Activated naive CD8-positive, alpha-beta T cell (primary cell): Measurements from ENCODE around the gene FCER2.

Source experiments
- H3K27ac Mint-ChIP-seq: one replicate; pipeline ENCODE4 v1.8.0; 2021; ENCODE audit warnings: mixed read lengths
- H3K27me3 Mint-ChIP-seq: one replicate; pipeline ENCODE4 v1.8.0; 2021; ENCODE audit warnings: mixed read lengths
- H3K36me3 Mint-ChIP-seq: one replicate; pipeline ENCODE4 v1.8.0; 2021; ENCODE audit warnings: mixed read lengths
- H3K4me1 Mint-ChIP-seq: one replicate; pipeline ENCODE4 v1.8.0; 2021; ENCODE audit warnings: low read depth, mixed read lengths
- H3K4me3 Mint-ChIP-seq: one replicate; pipeline ENCODE4 v1.8.0; 2021; ENCODE audit warnings: mild to moderate bottlenecking, mixed read lengths
- H3K9me3 Mint-ChIP-seq: one replicate; pipeline ENCODE4 v1.8.0; 2021; ENCODE audit warnings: low read depth, mixed read lengths

The FCER2 gene

GRCh38 chr19:7698583-7698982 is 3.3 kb downstream of the FCER2 start:
- Mint-ChIP-seq H3K27me3 (no peaks in the 10 kb centered on the region), H3K4me1 (peaks cover 25% of the 10 kb centered on the region), H3K27ac (no peak overlapping the region), H3K4me3 (peak overlapping the region; percentile 81), H3K36me3 (no peaks in the 10 kb centered on the region), H3K9me3 (no peaks in the 10 kb centered on the region)

- H3K9me3 Mint-ChIP-seq = no peaks in the 10 kb centered on the region
- H3K4me3 Mint-ChIP-seq = no peak overlapping the region
- peaks cover 25% of the 10 kb centered on the region for H3K4me1 Mint-ChIP-seq
- no peaks in the 10 kb centered on the region for H3K27me3 Mint-ChIP-seq
- H3K36me3 Mint-ChIP-seq = no peaks in the 10 kb centered on the region
- no peak overlapping the region for H3K27ac Mint-ChIP-seq
Observed at GRCh38 chr19:7697721-7698287, 4.1 kb downstream of the FCER2 start.

GRCh38 chr19:7694499-7694898 is 7.4 kb downstream of the FCER2 start:
- H3K9me3 Mint-ChIP-seq = no peaks in the 10 kb centered on the region
- no peak overlapping the region for H3K4me3 Mint-ChIP-seq
- H3K36me3 Mint-ChIP-seq = no peaks in the 10 kb centered on the region
- no peaks in the 10 kb centered on the region for H3K27me3 Mint-ChIP-seq
- H3K4me1 Mint-ChIP-seq = peaks cover 13% of the 10 kb centered on the region
- H3K27ac Mint-ChIP-seq = no peak overlapping the region

GRCh38 chr19:7692417-7693088 is 9.4 kb downstream of the FCER2 start:
- Mint-ChIP-seq H3K4me1 (peaks cover 5% of the 10 kb centered on the region), H3K27ac (no peak overlapping the region), H3K36me3 (no peaks in the 10 kb centered on the region), H3K27me3 (no peaks in the 10 kb centered on the region), H3K4me3 (no peak overlapping the region), H3K9me3 (no peaks in the 10 kb centered on the region)

- H3K4me1 Mint-ChIP-seq = peaks cover 5% of the 10 kb centered on the region
Observed at GRCh38 chr19:7691497-7691896, 10.4 kb downstream of the FCER2 start.

DNA sequence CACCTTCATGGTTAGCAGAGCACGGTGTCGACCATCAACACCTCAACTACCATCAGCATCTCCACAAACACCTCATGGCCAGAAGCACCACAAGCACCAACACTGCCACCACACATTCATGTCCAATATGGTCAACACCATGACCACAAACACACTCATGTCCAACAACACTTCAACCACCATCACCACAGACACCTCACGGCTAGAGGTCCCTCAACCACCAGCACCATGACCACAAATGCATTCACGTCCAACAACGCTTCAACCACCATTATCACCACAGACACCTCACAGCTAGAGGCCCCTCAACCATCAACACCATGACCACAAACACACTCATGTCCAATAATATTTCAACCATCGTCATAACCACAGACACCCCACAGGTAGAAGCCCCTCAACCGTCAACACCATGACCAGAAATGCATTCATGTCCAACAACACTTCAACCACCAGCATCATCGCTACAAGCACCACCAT is 11.1 kb downstream of the FCER2 start:
- H3K4me3 Mint-ChIP-seq = no peak overlapping the region
- H3K4me1 Mint-ChIP-seq = peaks cover 5% of the 10 kb centered on the region
- H3K27me3 Mint-ChIP-seq = no peaks in the 10 kb centered on the region
- H3K9me3 Mint-ChIP-seq = no peaks in the 10 kb centered on the region
- H3K36me3 Mint-ChIP-seq = no peaks in the 10 kb centered on the region
- H3K27ac Mint-ChIP-seq = no peak overlapping the region

More at GRCh38 chr19:7691497-7691896, 10.4 kb downstream of the FCER2 start:
- Mint-ChIP-seq H3K36me3 (no peaks in the 10 kb centered on the region), H3K4me3 (no peak overlapping the region), H3K9me3 (no peaks in the 10 kb centered on the region), H3K27ac (no peak overlapping the region), H3K27me3 (no peaks in the 10 kb centered on the region)

- Mint-ChIP-seq H3K4me3 (no peak overlapping the region), H3K9me3 (no peaks in the 10 kb centered on the region), H3K27ac (no peak overlapping the region), H3K36me3 (no peaks in the 10 kb centered on the region), H3K27me3 (no peaks in the 10 kb centered on the region), H3K4me1 (peaks cover 6% of the 10 kb centered on the region)
Observed at GRCh38 chr19:7689165-7689564, 12.8 kb downstream of the FCER2 start.

DNA sequence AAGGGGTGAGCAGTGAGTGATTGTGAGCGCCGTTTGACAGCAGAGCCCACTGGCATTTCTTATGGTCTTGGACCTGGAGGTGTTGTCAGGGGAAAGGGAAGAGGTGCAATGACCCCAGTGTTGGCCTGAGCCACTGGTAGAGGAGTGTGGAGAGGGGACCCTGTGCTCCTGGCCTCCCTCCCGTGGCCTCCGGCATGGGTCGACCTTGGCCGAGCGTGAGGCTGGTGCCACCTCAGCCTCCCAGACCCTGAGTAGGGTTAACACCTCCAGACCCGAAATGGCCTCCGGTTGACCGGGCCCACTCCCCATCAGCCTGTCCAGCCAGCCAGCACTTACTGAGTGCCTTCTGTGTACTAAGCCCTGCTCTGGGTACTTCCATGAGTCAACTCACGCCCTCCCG is 14.8 kb downstream of the FCER2 start:
- H3K27ac Mint-ChIP-seq = no peak overlapping the region

DNA sequence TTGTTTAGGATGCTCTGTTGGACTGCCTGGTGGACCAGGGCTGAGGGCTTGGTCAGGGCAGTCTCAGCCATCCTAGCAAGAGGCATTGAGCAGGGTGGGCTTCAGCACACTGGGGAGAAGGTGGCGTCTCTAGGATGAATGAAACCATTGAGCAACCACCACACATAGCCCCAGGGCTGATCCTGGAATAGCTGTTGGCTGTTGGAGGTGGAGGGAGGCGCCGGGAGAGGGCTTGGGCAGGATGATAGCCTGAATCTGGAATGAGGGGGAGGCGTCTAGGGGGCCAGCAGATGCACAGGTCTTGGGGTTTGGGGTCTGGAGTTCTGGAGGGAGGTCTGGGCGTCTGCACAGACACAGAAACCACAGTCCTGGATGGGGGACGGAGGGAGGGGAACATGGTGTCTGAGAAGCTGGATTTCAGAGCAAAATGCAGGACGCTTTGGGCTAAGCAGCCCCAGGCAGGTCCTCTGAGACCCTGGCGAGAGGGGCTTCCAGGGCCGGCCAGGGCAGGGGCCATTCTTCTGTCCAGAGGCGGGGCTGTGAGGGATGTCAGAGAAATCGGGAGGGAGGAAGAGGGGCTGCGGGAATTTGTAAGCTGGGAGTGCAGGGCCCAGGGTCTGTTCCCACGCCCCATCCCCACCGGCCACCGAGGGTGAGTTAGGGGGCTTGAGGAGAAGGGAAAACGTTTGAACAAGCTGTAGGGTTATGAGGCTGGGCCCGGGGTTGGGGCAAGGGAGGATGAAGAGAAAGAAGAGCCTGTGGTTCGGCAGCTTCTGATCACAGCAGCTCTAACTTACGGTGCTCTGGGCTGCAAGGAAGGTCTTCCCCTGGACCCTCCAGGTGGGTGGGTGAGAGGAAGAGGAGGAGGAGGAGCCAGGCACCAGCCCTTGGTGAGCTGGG is 16.1 kb downstream of the FCER2 start:
- Mint-ChIP-seq H3K27me3 (no peaks in the 10 kb centered on the region), H3K4me3 (no peak overlapping the region), H3K27ac (peak overlapping the region; percentile 61), H3K4me1 (peaks cover 13% of the 10 kb centered on the region), H3K36me3 (no peaks in the 10 kb centered on the region), H3K9me3 (no peaks in the 10 kb centered on the region)

More for the DNA sequence above, 14.8 kb downstream of the FCER2 start:
- H3K27me3 Mint-ChIP-seq = no peaks in the 10 kb centered on the region
- H3K36me3 Mint-ChIP-seq = no peaks in the 10 kb centered on the region
- no peak overlapping the region for H3K4me3 Mint-ChIP-seq
- peaks cover 9% of the 10 kb centered on the region for H3K4me1 Mint-ChIP-seq
- H3K9me3 Mint-ChIP-seq = no peaks in the 10 kb centered on the region

GRCh38 chr19:7682175-7682855 is 19.6 kb downstream of the FCER2 start:
- no peaks in the 10 kb centered on the region for H3K9me3 Mint-ChIP-seq
- peaks cover 2% of the 10 kb centered on the region for H3K27me3 Mint-ChIP-seq
- peaks cover 36% of the 10 kb centered on the region for H3K4me1 Mint-ChIP-seq
- peak overlapping the region; percentile 90 for H3K4me3 Mint-ChIP-seq
- peak overlapping the region; percentile 90 for H3K27ac Mint-ChIP-seq
- H3K36me3 Mint-ChIP-seq = no peaks in the 10 kb centered on the region

DNA sequence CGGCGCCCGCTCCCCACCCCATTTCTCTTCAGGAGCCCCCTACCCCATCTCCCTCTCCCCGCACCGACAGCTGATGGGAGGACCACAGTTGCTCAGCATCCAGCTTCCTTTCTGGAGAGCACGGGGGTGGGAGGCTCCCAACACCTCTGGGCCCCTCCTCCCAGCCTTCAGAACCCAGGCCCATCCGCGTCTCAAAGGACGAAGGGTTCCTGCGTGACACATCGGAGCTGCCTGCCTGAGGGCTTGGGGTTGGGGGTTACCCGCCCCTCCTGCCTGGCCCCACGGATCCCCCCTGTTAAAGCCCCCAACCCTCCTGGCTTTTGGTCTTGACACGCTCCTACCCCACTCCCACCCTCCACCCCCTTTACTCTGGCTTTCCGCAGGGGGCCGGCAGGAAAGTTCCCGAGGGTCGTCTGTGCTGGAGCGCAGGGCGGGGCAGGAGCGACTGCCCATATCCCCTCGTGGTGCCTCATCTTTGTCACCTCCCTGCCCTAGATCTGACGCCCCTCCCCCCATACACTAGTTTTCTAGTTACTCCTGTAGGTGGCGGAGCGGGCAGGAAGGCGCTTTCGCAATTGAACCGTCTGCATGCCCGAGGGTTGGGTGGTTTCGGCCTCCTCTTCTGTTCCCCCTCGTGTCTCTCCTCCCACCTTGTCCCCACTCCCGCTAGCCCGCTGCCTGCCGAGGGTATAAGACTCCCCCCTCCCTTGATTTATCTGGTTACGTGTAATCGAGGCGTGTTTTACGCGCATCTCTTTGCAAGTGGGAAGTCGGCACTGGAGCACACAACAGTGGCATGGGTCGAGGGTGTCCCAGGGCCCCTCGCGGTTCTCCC is 20.4 kb downstream of the FCER2 start:
- H3K9me3 Mint-ChIP-seq = no peaks in the 10 kb centered on the region
- no peaks in the 10 kb centered on the region for H3K36me3 Mint-ChIP-seq
- H3K27me3 Mint-ChIP-seq = peaks cover 4% of the 10 kb centered on the region
- peaks cover 40% of the 10 kb centered on the region for H3K4me1 Mint-ChIP-seq
- peak overlapping the region; percentile 90 for H3K4me3 Mint-ChIP-seq
- peak overlapping the region; percentile 90 for H3K27ac Mint-ChIP-seq

- no peaks in the 10 kb centered on the region for H3K36me3 Mint-ChIP-seq
- H3K27me3 Mint-ChIP-seq = peaks cover 5% of the 10 kb centered on the region
- H3K27ac Mint-ChIP-seq = peak within 1 kb of the TSS; percentile 90
- H3K4me3 Mint-ChIP-seq = peak within 1 kb of the TSS; percentile 90
- peaks cover 48% of the 10 kb centered on the region for H3K4me1 Mint-ChIP-seq
- H3K9me3 Mint-ChIP-seq = no peaks in the 10 kb centered on the region
Observed at GRCh38 chr19:7680606-7681339, 21.2 kb downstream of the FCER2 start, which contains the start of gene TRAPPC5. TRAPPC5 (plus strand) TSS chr19:7680833; CDS start chr19:7682254, 1,421 bp downstream.

DNA sequence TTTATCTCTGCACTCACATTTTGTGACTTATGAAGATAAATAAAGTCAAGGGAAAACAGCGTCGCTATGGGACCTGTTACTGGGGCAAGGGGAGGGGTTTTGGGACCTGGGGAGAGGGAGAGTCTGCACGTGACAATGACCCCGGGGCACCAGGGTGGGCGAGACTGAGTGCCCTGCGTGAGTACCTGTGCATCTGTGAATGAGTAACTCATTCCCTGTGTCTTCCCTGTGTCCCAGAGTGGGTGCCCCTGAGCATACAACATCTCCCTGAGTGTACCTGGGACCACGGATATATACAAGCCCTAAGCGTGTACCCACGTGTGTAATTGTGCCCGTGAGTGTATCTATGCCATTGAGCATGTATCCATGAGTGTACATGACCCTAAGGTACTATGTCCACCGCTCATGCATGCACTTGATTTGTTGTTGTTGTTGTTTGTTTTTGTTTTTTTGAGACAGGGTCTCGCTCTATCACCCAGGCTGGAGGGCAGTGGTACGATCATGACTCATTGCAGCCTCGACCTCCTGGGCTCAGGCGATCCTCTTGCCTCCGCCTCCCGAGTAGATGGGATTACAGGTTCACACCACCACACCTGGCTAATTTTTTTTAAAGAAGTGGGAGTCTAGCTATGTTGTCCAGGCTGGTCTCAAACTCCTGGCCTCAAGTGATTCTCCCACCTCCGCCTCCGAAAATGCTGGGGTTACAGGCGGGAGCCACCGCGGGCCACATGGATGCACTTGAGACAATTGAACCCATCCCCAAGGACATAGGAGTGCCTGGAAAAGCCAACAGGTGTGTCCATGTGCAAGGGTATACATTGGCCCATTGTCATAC is 21.9 kb downstream of the FCER2 start:
- Mint-ChIP-seq H3K9me3 (no peaks in the 10 kb centered on the region), H3K4me1 (peaks cover 46% of the 10 kb centered on the region), H3K27ac (peak overlapping the region; percentile 85), H3K27me3 (peaks cover 5% of the 10 kb centered on the region), H3K4me3 (peak overlapping the region; percentile 90), H3K36me3 (no peaks in the 10 kb centered on the region)
